HEK293 (cell line): Measurements from ENCODE around the gene CAMKK1.

ENCODE experiments used
- CTCF ChIA-PET: fragments of 350-600 bp; formaldehyde crosslinking; extraction: SDS; loops from one replicate; lab custom pipeline; 2021; ENCODE audit warnings: antibody characterized with exemption; lab: Yijun Ruan, JAX
- POLR2A ChIA-PET: fragments of 300-600 bp; formaldehyde crosslinking; extraction: SDS; loops from one replicate; lab custom pipeline; 2020; ENCODE audit warnings: antibody characterized with exemption, inconsistent platforms; lab: Yijun Ruan, JAX
- H3K27ac ChIP-seq: fragments of 200-500 bp; sonication (Bioruptor generic); 2 replicates; pipeline ENCODE4 v1.5.1; 2014; ENCODE audit warnings: low read depth, low read length, control low read depth, inconsistent platforms; ENCODE audit errors: extremely low read depth
- H3K36me3 ChIP-seq, 2 experiments: fragments of 200-500 bp in 1 of 2; sonication (Bioruptor generic) in 1 of 2; 1 replicate in 1 of 2; 2 replicates in 1 of 2; pipeline ENCODE4 v1.5.1; 2014 to 2017; ENCODE audit warnings: inconsistent platforms in 2 of 2, low read length in 2 of 2; ENCODE audit not compliant: control insufficient read depth in 2 of 2, insufficient read depth in 1 of 2
- H3K4me1 ChIP-seq: fragments of 200-500 bp; sonication (Bioruptor generic); 2 replicates; pipeline ENCODE4 v1.5.1; 2014; ENCODE audit warnings: mild to moderate bottlenecking, low read length, inconsistent platforms; ENCODE audit not compliant: control insufficient read depth, insufficient read depth
- H3K4me3 ChIP-seq: 2 replicates; pipeline ENCODE4 v1.5.1; 2011; ENCODE audit warnings: low read depth, mild to moderate bottlenecking, control low read depth, low read length, moderate library complexity
- H3K9me3 ChIP-seq: fragments of 200-500 bp; sonication (Bioruptor generic); 2 replicates; pipeline ENCODE4 v1.5.1; 2014; ENCODE audit warnings: low read depth, low read length, inconsistent platforms; ENCODE audit not compliant: control insufficient read depth, insufficient read depth
- PRDM6 ChIP-seq: fragments of 450-650 bp; formaldehyde crosslinking; IDR thresholded peaks from 2 replicates; pipeline ENCODE4 v1.5.1; 2017; ENCODE audit warnings: missing biosample characterization, missing genetic modification characterization
- SETDB1 ChIP-seq: IDR thresholded peaks from one replicate; pipeline ENCODE4 v1.6.1; 2017; ENCODE audit warnings: mild to moderate bottlenecking, low read length, moderate library complexity, mixed read lengths; ENCODE audit not compliant: insufficient read length
- SP3 ChIP-seq: fragments of 450-650 bp; formaldehyde crosslinking; IDR thresholded peaks from 2 replicates; pipeline ENCODE4 v1.5.1; 2016; ENCODE audit warnings: missing biosample characterization, missing genetic modification characterization
- TCF7L2 ChIP-seq: IDR thresholded peaks from 2 replicates; pipeline ENCODE4 v1.6.1; 2011; ENCODE audit warnings: low read depth, mild to moderate bottlenecking, inconsistent platforms, low read length, moderate library complexity, borderline replicate concordance
- ZNF155 ChIP-seq: fragments of 450-650 bp; formaldehyde crosslinking; IDR thresholded peaks from 2 replicates; pipeline ENCODE4 v1.5.1; 2016; ENCODE audit warnings: missing biosample characterization, missing genetic modification characterization
- ZNF324 ChIP-seq: fragments of 450-650 bp; formaldehyde crosslinking; IDR thresholded peaks from 2 replicates; pipeline ENCODE4 v1.5.1; 2016; ENCODE audit warnings: missing biosample characterization, missing genetic modification characterization
- ZNF341 ChIP-seq: fragments of 450-650 bp; formaldehyde crosslinking; IDR thresholded peaks from 2 replicates; pipeline ENCODE4; 2016; ENCODE audit warnings: low read depth, missing biosample characterization, missing genetic modification characterization
- ZNF473 ChIP-seq: fragments of 450-650 bp; formaldehyde crosslinking; IDR thresholded peaks from 2 replicates; pipeline ENCODE4 v1.5.1; 2017; ENCODE audit warnings: missing biosample characterization, missing genetic modification characterization
- ZNF48 ChIP-seq: fragments of 450-650 bp; formaldehyde crosslinking; IDR thresholded peaks from 2 replicates; pipeline ENCODE4 v1.5.1; 2016; ENCODE audit warnings: missing biosample characterization, missing genetic modification characterization
- ZNF571 ChIP-seq: fragments of 450-650 bp; formaldehyde crosslinking; IDR thresholded peaks from 2 replicates; pipeline ENCODE4 v1.5.0; 2017; ENCODE audit warnings: missing biosample characterization, missing genetic modification characterization
- ZNF76 ChIP-seq: fragments of 450-650 bp; formaldehyde crosslinking; IDR thresholded peaks from 2 replicates; pipeline ENCODE4; 2016; ENCODE audit warnings: low read depth, missing biosample characterization, missing genetic modification characterization, borderline replicate concordance
- ZXDB ChIP-seq: fragments of 450-650 bp; formaldehyde crosslinking; IDR thresholded peaks from 2 replicates; pipeline ENCODE4 v1.5.1; 2016; ENCODE audit warnings: missing biosample characterization, missing genetic modification characterization
- TF ChIP-seq, protein P1 (sequence below): fragments of 450-650 bp; formaldehyde crosslinking; IDR thresholded peaks from 2 replicates; pipeline ENCODE4 v1.5.1; 2016; ENCODE audit warnings: missing biosample characterization, missing genetic modification characterization, borderline replicate concordance
- TF ChIP-seq, protein P2 (sequence below): fragments of 450-650 bp; formaldehyde crosslinking; IDR thresholded peaks from 2 replicates; pipeline ENCODE4 v1.5.1; 2017; ENCODE audit warnings: missing biosample characterization, mild to moderate bottlenecking, missing genetic modification characterization, moderate library complexity
- TF ChIP-seq, protein P3 (sequence below): fragments of 450-650 bp; formaldehyde crosslinking; conservative IDR thresholded peaks from 2 replicates; pipeline ENCODE4 v1.5.1; 2016; ENCODE audit warnings: low read depth, missing biosample characterization, missing genetic modification characterization

Gene CAMKK1

GRCh38 chr17:3867606-3868005 lies 25.2 kb downstream of the CAMKK1 start (continued):
- TF ChIP-seq, protein P1, sequence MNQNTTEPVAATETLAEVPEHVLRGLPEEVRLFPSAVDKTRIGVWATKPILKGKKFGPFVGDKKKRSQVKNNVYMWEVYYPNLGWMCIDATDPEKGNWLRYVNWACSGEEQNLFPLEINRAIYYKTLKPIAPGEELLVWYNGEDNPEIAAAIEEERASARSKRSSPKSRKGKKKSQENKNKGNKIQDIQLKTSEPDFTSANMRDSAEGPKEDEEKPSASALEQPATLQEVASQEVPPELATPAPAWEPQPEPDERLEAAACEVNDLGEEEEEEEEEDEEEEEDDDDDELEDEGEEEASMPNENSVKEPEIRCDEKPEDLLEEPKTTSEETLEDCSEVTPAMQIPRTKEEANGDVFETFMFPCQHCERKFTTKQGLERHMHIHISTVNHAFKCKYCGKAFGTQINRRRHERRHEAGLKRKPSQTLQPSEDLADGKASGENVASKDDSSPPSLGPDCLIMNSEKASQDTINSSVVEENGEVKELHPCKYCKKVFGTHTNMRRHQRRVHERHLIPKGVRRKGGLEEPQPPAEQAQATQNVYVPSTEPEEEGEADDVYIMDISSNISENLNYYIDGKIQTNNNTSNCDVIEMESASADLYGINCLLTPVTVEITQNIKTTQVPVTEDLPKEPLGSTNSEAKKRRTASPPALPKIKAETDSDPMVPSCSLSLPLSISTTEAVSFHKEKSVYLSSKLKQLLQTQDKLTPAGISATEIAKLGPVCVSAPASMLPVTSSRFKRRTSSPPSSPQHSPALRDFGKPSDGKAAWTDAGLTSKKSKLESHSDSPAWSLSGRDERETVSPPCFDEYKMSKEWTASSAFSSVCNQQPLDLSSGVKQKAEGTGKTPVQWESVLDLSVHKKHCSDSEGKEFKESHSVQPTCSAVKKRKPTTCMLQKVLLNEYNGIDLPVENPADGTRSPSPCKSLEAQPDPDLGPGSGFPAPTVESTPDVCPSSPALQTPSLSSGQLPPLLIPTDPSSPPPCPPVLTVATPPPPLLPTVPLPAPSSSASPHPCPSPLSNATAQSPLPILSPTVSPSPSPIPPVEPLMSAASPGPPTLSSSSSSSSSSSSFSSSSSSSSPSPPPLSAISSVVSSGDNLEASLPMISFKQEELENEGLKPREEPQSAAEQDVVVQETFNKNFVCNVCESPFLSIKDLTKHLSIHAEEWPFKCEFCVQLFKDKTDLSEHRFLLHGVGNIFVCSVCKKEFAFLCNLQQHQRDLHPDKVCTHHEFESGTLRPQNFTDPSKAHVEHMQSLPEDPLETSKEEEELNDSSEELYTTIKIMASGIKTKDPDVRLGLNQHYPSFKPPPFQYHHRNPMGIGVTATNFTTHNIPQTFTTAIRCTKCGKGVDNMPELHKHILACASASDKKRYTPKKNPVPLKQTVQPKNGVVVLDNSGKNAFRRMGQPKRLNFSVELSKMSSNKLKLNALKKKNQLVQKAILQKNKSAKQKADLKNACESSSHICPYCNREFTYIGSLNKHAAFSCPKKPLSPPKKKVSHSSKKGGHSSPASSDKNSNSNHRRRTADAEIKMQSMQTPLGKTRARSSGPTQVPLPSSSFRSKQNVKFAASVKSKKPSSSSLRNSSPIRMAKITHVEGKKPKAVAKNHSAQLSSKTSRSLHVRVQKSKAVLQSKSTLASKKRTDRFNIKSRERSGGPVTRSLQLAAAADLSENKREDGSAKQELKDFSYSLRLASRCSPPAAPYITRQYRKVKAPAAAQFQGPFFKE, result no peak
- TF ChIP-seq ZXDB (tag by site-specific recombination) (no peak), SP3 (no peak)

GRCh38 chr17:3867106-3867505 lies 25.7 kb downstream of the CAMKK1 start:
- TF ChIP-seq ZNF48 (tag by site-specific recombination), result no peak
- TF ChIP-seq, protein P2, sequence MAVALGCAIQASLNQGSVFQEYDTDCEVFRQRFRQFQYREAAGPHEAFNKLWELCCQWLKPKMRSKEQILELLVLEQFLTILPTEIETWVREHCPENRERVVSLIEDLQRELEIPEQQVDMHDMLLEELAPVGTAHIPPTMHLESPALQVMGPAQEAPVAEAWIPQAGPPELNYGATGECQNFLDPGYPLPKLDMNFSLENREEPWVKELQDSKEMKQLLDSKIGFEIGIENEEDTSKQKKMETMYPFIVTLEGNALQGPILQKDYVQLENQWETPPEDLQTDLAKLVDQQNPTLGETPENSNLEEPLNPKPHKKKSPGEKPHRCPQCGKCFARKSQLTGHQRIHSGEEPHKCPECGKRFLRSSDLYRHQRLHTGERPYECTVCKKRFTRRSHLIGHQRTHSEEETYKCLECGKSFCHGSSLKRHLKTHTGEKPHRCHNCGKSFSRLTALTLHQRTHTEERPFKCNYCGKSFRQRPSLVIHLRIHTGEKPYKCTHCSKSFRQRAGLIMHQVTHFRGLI, result peak; percentile 49; the same call in 1 of the 2 replicates
- Histone ChIP-seq H3K27ac (no peak overlapping the region), H3K4me1 (no peaks in the 10 kb centered on the region), H3K9me3 (no peaks in the 10 kb centered on the region), H3K36me3 (peaks cover 4 to 55% of the 10 kb centered on the region in 2 experiments; a peak in 2 of 3 replicates), H3K4me3 (no peak overlapping the region)
- CTCF ChIA-PET, result interaction anchor here (0.7 kb wide), 2 partner anchors 46 to 73 kb away, joined by 3 read pairs; no protein-coding TSS in a partner anchor
- POLR2A ChIA-PET, result interaction anchor here (1.0 kb wide), 1 partner anchor 21 kb away, joined by 3 read pairs; the partner anchor contains the start of gene NCBP3

- CTCF ChIA-PET, result interaction anchor here (0.6 to 0.7 kb wide), 5 partner anchors 30 to 128 kb away, joined by 3 read pairs; no protein-coding TSS in a partner anchor
- Histone ChIP-seq H3K4me3 (no peak overlapping the region), H3K27ac (no peak overlapping the region)
These were observed 26.6 kb downstream of the CAMKK1 start for GRCh38 chr17:3866276-3866675.

More at GRCh38 chr17:3866276-3866675, 26.6 kb downstream of the CAMKK1 start:
- Histone ChIP-seq H3K4me1 (no peaks in the 10 kb centered on the region), H3K9me3 (no peaks in the 10 kb centered on the region), H3K36me3 (peaks cover 4 to 59% of the 10 kb centered on the region in 2 experiments; a peak in 2 of 3 replicates)
- TF ChIP-seq ZNF155, result no peak
- no peak for TF ChIP-seq ZNF571 (tag by site-specific recombination)
- no peak for TF ChIP-seq ZNF76 (tag by site-specific recombination)
- no peak for TF ChIP-seq PRDM6 (tag by site-specific recombination)
- TF ChIP-seq ZNF473 (tag by site-specific recombination), result no peak
- TF ChIP-seq ZNF324 (tag by site-specific recombination), result no peak
- no peak for TF ChIP-seq ZNF48 (tag by site-specific recombination)
- TF ChIP-seq, protein P3, sequence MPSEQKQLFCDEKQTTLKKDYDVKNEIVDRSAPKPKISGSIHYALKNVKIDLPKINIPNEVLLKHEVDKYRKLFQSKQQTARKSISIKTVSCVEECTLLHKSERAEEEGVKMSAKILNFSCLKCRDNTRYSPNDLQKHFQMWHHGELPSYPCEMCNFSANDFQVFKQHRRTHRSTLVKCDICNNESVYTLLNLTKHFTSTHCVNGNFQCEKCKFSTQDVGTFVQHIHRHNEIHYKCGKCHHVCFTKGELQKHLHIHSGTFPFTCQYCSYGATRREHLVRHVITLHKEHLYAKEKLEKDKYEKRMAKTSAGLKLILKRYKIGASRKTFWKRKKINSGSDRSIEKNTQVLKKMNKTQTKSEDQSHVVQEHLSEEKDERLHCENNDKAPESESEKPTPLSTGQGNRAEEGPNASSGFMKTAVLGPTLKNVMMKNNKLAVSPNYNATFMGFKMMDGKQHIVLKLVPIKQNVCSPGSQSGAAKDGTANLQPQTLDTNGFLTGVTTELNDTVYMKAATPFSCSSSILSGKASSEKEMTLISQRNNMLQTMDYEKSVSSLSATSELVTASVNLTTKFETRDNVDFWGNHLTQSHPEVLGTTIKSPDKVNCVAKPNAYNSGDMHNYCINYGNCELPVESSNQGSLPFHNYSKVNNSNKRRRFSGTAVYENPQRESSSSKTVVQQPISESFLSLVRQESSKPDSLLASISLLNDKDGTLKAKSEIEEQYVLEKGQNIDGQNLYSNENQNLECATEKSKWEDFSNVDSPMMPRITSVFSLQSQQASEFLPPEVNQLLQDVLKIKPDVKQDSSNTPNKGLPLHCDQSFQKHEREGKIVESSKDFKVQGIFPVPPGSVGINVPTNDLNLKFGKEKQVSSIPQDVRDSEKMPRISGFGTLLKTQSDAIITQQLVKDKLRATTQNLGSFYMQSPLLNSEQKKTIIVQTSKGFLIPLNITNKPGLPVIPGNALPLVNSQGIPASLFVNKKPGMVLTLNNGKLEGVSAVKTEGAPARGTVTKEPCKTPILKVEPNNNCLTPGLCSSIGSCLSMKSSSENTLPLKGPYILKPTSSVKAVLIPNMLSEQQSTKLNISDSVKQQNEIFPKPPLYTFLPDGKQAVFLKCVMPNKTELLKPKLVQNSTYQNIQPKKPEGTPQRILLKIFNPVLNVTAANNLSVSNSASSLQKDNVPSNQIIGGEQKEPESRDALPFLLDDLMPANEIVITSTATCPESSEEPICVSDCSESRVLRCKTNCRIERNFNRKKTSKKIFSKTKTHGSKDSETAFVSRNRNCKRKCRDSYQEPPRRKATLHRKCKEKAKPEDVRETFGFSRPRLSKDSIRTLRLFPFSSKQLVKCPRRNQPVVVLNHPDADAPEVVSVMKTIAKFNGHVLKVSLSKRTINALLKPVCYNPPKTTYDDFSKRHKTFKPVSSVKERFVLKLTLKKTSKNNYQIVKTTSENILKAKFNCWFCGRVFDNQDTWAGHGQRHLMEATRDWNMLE, result no peak
- no peak for TF ChIP-seq TCF7L2
- TF ChIP-seq SETDB1, result no peak
- no peak for TF ChIP-seq ZNF341
- POLR2A ChIA-PET, result no interaction called here
